GM18909 (cell line): Measurements from ENCODE around the gene FREM1.

Experiments
- ATAC-seq: cut with Tn5 transposase; IDR thresholded peaks from one replicate; pipeline ENCODE4 v1.9.1; 2021; ENCODE audit warnings: mild to moderate bottlenecking; ENCODE audit not compliant: unreplicated experiment, poor library complexity

FREM1 gene

DNA sequence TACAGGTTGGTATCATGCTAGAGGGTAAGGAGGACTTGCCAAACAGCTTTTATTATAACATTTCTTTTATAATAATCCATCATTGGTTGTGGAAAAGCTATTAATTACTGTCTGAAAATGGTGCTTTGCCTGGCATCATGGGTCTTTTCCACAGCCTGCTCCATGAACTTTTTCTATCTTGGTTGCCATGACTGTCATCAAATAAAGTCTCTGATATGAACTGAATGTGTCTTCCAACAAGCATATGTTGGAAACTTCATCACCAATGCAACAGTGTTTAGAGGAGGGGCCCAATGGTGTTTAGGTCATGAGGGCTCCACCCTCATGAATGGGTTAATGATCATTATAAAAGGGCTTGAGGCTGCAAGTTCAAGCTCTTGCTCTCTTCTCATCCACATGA lies 81.0 kb downstream of the FREM1 start:
- no peak for ATAC-seq

DNA sequence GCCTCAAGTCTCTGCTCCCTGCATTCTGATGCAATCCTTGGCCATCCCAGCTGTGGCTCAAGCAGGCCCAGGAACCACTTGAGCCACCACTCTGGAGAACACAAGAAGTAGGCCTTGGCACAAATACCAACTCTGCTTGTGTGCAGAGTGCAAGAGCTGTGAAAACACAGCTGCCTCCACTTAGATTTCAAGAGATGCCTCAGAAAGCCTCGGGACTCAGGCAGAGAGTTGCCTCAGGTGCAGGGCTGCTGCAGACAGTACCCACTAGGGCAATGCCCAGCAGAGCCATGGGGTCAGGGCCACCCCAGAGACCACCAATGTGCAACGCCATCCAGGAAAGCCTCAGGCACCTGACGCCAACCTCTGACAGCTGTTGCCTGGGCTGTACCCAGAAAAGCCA lies 82.4 kb downstream of the FREM1 start:
- ATAC-seq = no peak

DNA sequence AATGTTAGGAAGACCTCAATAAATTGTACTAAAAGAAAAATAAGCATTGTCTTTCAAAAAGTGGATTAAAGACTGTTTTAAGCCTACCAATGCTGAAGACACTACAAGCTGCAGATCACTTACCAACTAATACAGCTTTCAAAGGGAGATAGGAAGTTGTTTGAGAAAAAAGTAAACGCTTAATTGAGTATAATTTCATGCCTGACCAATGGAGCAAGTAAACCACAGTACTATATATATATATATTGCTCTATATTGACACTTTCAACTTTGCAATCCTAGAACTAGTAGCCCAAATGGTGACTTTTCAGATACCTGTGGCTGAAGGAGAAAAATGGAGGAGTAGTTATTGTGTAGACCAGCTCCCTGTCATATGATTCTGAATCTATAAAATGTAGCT lies 85.7 kb downstream of the FREM1 start:
- ATAC-seq = no peak

DNA sequence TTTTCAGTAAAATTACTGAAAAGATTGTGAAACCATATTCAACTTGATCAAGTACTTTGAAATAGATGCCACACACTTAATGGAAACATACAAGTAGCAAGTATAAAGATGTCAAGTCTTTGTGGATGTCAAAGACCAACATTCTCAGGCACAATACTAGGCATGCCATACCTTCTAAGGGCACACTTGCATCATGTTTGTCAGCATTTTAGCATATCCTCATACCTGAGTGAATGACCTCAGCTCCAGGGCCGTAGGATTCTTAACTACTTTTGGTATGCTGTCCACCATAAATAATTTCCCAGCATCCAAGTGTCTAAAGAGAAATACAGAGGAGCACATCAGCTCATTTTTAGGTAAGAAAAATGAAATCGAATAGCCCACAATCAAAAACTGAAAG lies 86.4 kb downstream of the FREM1 start:
- ATAC-seq = no peak

DNA sequence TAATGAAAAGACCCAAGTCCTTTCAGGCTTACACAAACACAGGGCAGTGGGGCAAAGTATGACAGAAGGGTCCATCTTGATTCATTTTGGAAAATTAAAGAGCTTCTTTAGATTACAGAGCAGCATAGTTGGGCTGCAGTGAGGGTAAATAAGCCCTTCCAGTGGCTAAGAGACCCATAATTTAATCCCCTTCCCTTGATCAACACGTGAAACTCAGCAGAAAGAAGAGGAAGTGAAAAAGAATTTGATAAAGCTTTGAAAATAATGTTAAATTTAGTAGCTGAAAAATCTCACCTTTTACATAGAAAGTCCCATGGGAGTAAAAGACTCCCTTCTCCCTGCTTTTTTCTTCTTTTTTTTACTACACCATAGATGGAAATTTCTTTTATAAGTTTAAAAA lies 87.6 kb downstream of the FREM1 start:
- ATAC-seq = no peak

DNA sequence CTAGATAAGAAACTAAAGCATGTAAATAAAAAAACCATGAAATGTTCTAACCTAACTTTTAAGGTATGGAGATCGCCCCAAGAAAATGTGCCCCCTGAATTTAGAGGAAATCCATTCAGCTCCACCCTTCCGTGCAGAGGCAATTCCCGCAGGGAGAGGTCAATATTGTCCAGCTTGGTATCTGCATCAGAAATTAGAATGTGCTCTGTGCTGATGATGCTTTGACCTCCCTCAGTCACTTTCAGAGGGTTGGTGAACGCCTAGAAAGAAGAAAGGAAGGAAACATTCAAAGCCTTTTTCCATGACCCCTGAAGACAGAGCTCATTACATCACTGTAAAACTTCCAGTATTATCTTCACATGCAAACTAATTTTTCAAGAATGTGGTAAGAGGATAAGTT lies 91.0 kb downstream of the FREM1 start:
- no peak for ATAC-seq

DNA sequence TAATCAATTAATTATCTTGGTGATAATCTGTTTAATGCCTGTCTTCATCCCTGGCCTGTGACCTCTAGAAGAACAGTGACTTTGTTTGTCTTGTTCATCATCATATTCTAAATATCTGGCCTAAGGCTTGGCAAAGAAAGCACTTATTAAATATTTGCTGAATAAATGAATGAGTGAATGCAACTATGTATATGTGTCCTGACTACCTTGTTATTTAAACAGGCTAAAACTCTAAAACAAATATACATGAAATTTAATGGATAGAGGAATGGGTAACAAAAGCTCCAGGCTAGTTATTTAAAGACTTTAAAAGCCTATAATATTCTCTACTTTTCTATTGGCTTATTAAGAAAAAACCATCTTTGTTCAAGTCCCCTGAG lies 96.0 kb downstream of the FREM1 start:
- no peak for ATAC-seq

DNA sequence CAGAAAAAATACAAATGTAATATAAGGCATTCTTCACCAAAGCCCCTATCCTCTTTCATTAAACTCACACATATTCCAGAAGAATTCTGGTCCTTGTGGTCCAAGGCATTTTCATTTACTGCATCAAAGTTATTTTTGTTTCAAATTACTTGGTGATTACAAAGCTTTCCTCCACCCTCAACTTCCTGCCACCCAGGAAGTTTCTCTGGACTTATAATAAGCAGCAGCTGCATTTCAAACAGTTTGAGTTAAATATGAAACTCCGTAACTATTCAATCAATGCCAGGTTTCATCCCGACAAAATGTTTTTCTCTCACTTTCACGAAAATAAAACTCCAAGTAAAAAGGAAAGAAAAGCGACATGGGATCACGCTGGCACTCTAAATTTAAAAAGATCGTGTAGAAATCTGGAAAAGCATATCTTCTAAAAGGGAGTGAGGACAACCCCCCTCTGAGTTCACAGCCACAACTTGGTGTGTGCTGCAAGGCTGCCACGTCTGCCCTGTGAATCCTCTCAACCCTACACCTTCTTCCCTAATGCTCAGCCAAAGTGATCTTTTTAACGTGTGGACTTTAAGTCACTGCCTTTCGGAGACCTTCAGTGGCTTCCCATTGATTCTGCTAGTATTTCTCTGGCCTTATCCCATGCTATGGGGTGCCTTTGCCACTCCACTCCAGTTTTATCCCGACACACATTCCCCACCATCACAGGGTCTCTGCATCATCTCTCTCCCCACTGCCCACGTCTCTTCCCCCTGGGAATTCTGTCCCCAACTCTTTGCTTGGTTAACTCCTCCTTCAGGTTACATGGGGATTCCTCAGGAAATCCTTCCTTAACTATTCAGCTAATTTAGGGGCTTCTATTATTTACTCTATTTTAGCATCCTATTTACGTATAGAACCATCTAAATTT lies 96.6 kb downstream of the FREM1 start:
- ATAC-seq = no peak

DNA sequence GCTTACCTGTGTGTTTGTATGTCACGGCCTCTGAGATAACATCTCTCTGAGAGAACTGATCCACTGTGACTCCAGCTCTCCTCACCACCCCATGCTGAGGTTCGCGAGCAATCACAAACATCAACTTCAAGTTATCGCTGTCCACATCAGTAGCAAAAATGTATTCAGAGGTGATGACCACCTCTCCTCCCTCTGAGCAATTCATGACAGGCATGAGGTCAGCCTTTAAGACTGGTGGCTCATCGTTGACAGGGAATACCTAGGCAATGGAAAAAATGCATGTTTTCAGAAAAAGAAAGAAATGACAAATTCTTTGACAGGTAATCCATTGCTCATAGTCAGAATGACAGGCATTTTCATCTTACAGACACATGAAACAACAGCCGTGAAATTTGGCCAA lies 97.4 kb downstream of the FREM1 start:
- ATAC-seq = no peak

DNA sequence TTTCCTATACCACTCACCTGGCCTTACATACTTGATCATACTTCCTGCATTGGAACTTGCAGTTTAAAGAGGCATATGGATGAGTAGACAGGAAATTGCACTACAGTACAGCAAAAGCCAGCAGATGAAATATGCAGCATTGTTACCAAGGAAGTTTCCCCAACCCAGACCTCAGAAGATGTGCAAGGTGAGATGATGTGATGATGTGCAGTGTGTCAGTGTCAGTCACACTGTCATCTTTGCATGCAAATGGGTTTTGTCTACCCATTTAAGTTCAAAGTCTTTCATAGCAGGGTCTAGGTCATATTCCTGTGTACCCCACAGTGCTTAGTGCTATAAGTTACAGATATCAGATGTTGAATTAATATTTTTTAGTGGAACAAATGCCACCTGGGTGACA lies 98.4 kb downstream of the FREM1 start:
- no peak for ATAC-seq

DNA sequence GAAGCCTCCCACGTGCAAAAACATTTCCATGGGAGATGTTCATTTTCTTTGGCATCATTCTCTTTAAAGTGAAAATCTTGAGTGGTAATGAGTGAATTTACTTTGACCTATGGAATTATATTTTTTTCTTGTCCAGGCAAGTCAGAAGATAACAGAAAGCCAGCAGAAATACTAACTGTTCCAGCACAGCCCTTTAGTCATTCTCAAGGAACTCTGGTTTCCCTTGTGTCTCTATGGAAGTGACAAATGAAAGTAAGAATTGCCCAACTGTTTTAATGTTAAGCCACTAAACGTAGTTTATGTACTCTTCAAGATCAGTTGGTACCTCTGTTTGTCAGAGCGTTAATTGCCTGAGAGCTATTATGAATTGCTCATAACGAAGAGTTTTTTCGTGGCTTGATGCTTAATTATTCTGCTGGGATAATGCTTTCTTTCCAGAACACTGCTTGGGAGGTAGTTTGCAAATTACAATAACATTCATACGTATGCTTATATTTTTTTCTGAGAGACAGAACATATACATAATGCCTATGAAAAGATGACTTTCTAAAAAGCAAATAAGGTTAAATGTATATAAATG lies 103.2 kb downstream of the FREM1 start:
- no peak for ATAC-seq

DNA sequence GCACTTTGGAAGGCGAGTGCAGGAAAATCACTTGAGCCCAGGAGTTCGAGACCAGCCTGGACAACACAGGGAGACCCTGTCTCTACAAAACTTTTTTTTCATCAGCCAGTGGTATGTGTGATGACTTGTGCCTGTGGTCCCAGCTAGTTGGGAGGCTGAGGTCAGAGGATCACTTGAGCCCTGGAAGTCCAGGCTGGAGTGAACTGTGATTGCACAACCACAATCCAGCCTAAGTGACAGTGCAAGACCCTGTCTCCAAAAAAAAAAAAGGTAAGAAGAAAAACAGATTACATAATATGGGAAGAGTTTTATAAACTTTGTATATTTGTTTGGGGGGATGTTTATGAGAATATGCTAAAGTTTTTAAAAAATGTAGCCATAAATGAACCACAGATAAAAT lies 111.2 kb downstream of the FREM1 start:
- no peak for ATAC-seq

DNA sequence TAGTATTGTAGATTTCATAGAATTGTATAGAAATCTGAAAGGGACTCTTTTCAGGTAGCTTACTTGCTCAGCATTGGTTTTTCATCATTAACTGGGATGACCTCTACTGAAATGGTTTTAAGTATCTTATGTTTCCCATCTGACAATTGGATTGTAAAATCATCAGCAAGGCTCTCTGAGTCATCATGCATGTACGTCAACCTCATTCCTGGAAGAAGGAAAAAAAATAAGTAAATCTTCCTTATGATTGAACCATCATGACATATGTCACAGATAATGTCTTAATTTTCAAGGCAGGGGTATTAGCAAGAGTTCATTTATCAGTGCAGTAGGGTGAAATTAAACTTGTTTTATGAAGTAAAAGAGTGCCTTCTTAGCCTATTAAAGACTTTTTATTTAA lies 112.8 kb downstream of the FREM1 start:
- no peak for ATAC-seq

DNA sequence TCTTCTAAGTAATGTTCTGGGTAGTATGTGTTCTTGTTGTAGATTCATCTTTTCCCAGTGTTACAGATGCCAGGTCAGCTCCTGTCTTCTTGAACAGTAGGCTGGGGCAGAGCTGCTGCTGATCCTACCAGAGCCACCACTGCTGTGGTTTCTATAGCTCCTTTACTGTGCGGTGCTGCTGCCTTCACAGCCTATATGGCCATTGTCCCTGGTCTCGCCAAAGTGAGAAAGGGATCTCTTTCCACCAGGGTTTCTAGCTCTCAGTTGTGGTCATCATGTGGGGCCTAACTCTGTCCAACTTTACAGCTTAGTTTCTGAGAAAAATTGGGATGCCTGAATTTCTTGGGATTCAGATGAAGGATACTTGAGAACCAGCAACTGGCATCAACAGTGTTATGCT lies 116.8 kb downstream of the FREM1 start:
- no peak for ATAC-seq

DNA sequence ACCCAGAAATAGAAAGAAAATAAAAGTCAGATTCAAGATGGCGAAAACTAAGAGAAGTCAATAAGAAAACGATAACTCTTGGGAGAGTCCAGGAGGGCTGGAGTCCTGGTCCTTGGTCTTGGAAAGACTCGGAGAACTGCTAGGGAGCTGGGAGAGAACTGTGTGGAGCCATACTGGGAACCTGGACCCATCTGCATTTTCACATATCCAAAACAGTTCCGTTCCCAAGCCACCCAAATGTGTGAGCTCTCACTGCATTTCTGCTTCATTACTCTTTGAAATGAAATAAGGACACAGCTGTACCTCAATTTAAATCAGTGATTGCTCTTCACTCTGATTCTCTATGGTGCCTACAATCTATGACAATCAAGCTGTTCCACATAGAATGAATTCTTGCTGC lies 119.6 kb downstream of the FREM1 start:
- no peak for ATAC-seq

DNA sequence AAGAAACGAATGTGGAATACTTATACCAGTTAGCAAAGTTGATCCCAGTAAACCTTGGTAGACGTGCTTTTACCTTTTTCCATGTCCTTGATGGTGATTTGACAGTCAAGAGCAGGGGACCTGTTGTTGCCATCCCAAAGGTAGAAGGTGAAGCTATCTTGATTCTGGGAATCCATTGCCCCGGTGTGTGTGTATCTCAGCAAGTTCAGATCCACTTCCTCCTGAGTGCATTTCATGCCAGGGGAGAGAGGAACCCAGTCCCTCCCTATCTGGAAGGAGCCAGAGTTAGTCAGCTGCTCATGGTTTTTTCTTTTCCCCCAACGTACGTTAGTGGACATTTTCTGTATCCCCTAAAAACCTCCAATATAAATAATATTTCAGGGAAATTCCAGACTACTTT lies 121.4 kb downstream of the FREM1 start:
- no peak for ATAC-seq

DNA sequence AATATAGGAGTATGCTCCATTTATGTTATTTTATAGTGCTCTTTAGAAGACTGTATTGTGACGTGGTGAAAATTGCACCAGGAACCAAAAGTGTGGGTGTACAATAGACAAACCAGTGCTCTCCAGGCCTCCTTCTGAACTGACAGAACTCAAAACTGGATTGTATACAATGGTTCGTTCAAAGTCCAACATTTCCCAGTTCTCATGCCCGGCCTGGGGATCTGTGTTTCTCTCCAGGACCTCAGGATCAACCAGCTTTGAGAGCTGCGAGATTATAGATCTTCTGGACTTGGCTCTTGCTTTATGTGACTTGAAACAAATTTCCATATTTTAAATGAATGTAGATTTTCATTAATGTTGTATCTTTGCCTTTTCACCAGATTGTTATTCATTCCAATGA lies 126.9 kb downstream of the FREM1 start:
- no peak for ATAC-seq

DNA sequence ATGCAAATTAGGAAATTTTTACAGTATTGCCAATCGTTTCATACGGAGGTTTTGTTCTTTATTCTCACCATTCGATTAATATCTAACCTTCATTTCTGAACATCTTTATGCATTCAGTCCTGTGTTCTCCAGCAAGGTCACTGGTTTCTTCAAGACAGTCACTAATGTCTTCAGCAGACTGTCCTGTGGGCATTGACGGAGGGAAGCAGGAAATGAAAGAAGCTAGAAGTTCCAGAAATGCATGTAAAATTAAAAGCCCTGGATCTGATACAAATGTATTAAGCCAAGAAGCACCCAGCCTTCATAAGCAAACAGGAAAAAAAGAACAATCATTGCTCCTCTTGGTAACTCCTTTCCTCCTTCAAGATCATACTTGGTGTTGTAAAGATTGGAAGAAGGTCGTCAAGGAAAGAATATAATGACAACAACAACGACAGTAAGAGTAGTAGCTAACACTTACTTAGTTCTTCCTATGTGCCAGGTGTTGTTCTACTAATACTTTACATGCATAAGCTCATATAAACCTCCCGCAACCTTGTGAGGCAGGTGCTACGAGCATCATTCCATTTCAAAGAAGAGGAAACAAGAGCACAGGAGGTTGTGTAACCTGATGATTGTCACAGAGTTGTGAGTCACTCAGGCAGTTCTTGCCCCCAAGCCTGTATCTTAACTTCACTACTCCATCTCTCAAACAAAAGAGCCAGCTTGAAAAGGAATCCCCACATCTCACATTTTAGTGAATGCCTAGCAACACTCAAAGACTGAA lies 127.8 kb downstream of the FREM1 start:
- no peak for ATAC-seq

DNA sequence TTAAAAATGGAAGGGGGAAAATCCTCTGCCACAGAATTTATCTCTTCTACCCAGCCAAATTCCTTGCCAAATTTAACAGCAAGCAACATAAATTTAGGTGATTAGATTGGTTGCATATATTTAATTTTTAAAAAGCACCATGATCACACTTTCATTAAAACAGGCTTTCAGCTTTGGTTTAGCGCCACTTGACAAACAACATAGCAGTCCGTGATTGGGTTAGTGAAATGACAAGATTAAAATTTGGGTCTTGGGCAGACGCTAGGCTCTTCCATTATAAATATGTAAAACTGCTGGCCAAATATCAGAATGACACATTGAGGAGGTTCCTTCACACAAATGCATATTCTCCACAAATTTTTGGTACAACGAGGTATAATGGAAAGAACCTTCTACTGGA lies 129.5 kb downstream of the FREM1 start:
- no peak for ATAC-seq

DNA sequence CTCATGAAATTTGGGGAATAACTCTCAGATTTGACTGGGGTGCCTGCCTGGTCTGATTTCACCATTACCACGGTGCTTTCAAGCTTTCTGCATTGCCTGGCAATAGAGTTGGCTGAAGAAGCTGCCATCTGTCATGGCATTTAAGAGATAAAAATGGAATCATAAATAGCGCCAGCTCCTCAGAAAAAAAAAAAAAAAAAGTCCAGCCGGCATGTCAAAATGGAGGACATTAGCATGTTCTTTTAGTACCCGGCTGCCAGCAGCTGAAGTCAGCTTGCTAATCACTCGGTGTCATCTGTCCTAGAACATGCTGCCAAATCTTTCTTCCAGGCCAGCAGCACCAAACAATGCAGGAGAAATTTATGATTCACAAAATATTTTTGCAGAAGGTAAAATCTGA lies 130.0 kb downstream of the FREM1 start:
- no peak for ATAC-seq

DNA sequence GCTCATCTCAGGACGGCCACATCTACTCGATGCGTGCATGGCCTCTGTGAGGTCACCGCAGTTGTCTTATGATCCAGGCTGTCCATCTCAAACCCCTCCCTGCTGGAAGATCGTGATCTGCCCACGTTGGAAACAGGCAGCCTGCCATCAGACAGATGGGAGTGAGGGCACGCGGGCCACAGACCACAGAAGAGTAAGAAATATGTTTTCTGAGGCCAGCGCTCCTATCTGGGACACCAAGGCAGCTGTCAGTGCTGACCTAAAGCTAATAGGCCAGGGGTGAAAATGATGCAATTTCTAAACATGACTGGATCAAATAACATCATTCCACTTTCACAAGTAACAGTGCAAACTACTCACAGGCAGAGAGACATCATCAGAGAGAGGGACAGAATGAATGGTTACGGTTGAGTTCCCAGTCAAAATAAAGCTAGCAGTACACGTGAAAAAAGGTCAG lies 130.6 kb downstream of the FREM1 start:
- no peak for ATAC-seq
